Measurements from ENCODE around the gene FBXL14. TPM values are rescaled to one million over a fixed set of nuclear protein-coding genes. Genes with fewer than 3 reads are reported as not detected.

The FBXL14 gene
- total and polyA plus RNA-seq, 4 donors = 0.67 to 7.5 (median 4.9) TPM

DNA sequence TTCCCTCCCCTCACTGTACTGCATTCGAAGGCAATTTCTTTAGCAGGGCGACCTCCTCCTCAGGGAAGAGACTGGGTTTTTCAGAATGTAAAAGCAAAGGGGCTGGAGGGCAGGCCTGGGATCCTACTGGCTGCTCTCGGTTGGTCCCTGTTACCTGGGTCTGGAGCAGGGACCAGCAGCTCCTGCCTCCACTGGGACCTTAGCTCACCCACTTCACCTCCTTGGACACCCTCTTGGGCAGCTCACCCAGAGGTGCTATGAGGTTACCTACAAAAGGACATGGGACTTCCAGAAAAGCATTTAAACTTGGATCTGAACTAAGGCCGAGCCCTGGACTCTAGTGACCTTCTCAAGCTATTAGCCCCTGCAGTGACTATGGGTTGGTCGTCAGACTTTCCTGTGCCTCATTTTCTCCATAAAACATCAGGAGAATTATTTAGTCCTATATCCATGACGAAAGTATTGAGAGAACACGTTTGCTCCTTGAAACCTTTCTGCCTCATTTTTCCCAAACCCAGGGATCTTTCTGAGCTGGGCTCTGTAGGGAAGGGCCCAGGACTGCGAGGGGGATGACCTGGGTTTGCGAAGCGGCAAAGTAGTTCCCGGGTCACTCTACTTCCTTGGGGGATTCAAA is 65.0 kb downstream of the FBXL14 start:
- H3K4me1 ChIP-seq (ENCODE audit: control insufficient read depth in 4 of 4, insufficient read depth in 4 of 4, low read length in 3 of 4) = peaks cover 0 to 12% (median 8%) of the 10 kb centered on the region in 4 donors
- TF ChIP-seq, protein P1, sequence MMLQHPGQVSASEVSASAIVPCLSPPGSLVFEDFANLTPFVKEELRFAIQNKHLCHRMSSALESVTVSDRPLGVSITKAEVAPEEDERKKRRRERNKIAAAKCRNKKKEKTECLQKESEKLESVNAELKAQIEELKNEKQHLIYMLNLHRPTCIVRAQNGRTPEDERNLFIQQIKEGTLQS (IDR thresholded peaks at IDR 0.05) = no peak
- WGBS = 76% methylated on average over 11 of the region's 11 CpGs
- no peak overlapping the region for H3K27ac ChIP-seq (ENCODE audit: low read depth in 1 of 2, low read length in 2 of 2)
- H3K9me3 ChIP-seq (ENCODE audit: control insufficient read depth in 4 of 4, low read length in 3 of 4) = no peaks in the 10 kb centered on the region
- DNase-seq (ENCODE audit: low spot score) = no peak
- H3K9ac ChIP-seq (ENCODE audit: low read depth in 1 of 2, low read length in 2 of 2) = no peak overlapping the region
- H3K27me3 ChIP-seq (ENCODE audit: control insufficient read depth in 4 of 4, insufficient read depth in 4 of 4, low read length in 3 of 4) = peaks cover 0 to 8% (median under 1%) of the 10 kb centered on the region in 4 donors
- H3K4me3 ChIP-seq (ENCODE audit: low read depth in 1 of 3, low read length in 3 of 3) = peak overlapping the region in 1 of 3 donors; percentile 60
- H3K36me3 ChIP-seq (ENCODE audit: control insufficient read depth in 4 of 4, insufficient read depth in 3 of 4, low read depth in 1 of 4, low read length in 3 of 4) = no peaks in the 10 kb centered on the region

DNA sequence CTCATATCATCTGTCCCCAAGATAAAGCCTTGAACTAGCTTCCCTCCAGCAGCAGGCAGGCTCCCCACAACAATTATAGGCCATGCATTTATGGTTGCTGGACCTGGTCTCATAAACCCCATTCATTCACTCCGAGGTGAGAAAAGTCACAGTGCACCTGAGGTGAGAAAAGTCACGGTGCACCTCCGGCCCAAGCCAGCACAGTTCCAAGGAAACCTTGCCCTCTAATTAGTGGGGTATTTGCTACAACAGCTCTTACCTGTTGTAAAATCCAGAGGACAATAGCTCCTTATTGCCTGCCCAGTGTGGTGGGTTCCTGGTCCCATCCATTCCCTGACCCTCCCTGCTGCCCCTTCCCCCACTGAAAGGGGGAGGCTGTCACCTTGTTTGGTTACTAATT is 65.6 kb downstream of the FBXL14 start:
- DNase-seq (ENCODE audit: low spot score) = no peak
- Histone ChIP-seq H3K9ac (ENCODE audit: low read depth in 1 of 2, low read length in 2 of 2) (no peak overlapping the region), H3K4me3 (ENCODE audit: low read depth in 1 of 3, low read length in 3 of 3) (no peak overlapping the region), H3K4me1 (ENCODE audit: control insufficient read depth in 4 of 4, insufficient read depth in 4 of 4, low read length in 3 of 4) (peaks cover 0 to 12% (median 7%) of the 10 kb centered on the region in 4 donors), H3K27ac (ENCODE audit: low read depth in 1 of 2, low read length in 2 of 2) (no peak overlapping the region), H3K27me3 (ENCODE audit: control insufficient read depth in 4 of 4, insufficient read depth in 4 of 4, low read length in 3 of 4) (peaks cover 0 to 8% (median 0%) of the 10 kb centered on the region in 4 donors), H3K36me3 (ENCODE audit: control insufficient read depth in 4 of 4, insufficient read depth in 3 of 4, low read depth in 1 of 4, low read length in 3 of 4) (no peaks in the 10 kb centered on the region), H3K9me3 (ENCODE audit: control insufficient read depth in 4 of 4, low read length in 3 of 4) (no peaks in the 10 kb centered on the region)
- TF ChIP-seq YY1 (IDR thresholded peaks at IDR 0.05) (no peak), REST (IDR thresholded peaks at IDR 0.05) (no peak), FOXA1 (IDR thresholded peaks at IDR 0.05) (no peak), CTCF (IDR thresholded peaks at IDR 0.05; ENCODE audit: low read depth, low read length, missing input control) (no peak), JUND (IDR thresholded peaks at IDR 0.05) (no peak), SP1 (IDR thresholded peaks at IDR 0.05) (no peak), HNF4A (conservative IDR thresholded peaks at IDR 0.05) (no peak), GABPA (IDR thresholded peaks at IDR 0.05 in 1 of 2, conservative IDR thresholded peaks at IDR 0.05 in 1 of 2) (no peak), RAD21 (IDR thresholded peaks at IDR 0.05) (no peak)
- TF ChIP-seq, protein P2, sequence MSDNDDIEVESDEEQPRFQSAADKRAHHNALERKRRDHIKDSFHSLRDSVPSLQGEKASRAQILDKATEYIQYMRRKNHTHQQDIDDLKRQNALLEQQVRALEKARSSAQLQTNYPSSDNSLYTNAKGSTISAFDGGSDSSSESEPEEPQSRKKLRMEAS (IDR thresholded peaks at IDR 0.05) = no peak
- 87% methylated on average over 3 of the region's 3 CpGs for WGBS

DNA sequence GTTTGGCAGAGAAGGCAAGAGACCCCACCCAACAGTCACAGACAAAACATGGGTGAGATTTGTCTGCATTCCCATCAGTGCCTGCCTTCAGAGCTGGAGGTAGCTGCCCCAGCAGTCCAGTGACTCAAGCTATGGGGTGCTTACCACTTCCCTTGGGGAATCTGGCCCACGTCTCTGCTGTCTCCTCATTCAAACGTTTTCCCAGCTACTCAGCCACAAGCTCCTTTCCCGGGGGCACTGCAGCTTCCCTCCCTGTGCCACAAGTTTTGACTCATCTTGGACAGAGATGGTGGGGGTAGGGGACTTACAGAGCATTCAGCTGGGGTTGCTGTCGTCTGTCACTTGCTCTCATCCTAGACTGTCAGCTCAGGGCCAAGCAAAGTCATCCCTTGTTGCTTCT is 66.6 kb downstream of the FBXL14 start:
- H3K27ac ChIP-seq (ENCODE audit: low read depth in 1 of 2, low read length in 2 of 2) = no peak overlapping the region
- no peak overlapping the region for H3K4me3 ChIP-seq (ENCODE audit: low read depth in 1 of 3, low read length in 3 of 3)
- H3K4me1 ChIP-seq (ENCODE audit: control insufficient read depth in 4 of 4, insufficient read depth in 4 of 4, low read length in 3 of 4) = peaks cover 0 to 12% (median 6%) of the 10 kb centered on the region in 4 donors
- no peak for DNase-seq (ENCODE audit: low spot score)
- H3K9me3 ChIP-seq (ENCODE audit: control insufficient read depth in 4 of 4, low read length in 3 of 4) = no peaks in the 10 kb centered on the region
- WGBS = 61% methylated on average over 4 of the region's 4 CpGs
- peaks cover 0 to 2% (median 0%) of the 10 kb centered on the region in 4 donors for H3K27me3 ChIP-seq (ENCODE audit: control insufficient read depth in 4 of 4, insufficient read depth in 4 of 4, low read length in 3 of 4)
- no peak for TF ChIP-seq YY1 (IDR thresholded peaks at IDR 0.05)
- no peak for TF ChIP-seq CTCF (IDR thresholded peaks at IDR 0.05; ENCODE audit: low read depth, low read length, missing input control)
- no peak for TF ChIP-seq REST (IDR thresholded peaks at IDR 0.05)
- no peak for TF ChIP-seq EGR1 (IDR thresholded peaks at IDR 0.05; ENCODE audit: low read depth in 2 of 2)
- TF ChIP-seq TAF1 (conservative IDR thresholded peaks at IDR 0.05) = no peak
- TF ChIP-seq JUND (IDR thresholded peaks at IDR 0.05) = no peak
- no peak for TF ChIP-seq FOXA1 (IDR thresholded peaks at IDR 0.05)
- no peak for TF ChIP-seq GABPA (IDR thresholded peaks at IDR 0.05 in 1 of 2, conservative IDR thresholded peaks at IDR 0.05 in 1 of 2)
- TF ChIP-seq HNF4G (IDR thresholded peaks at IDR 0.05) = no peak
- no peak overlapping the region for H3K9ac ChIP-seq (ENCODE audit: low read depth in 1 of 2, low read length in 2 of 2)
- H3K36me3 ChIP-seq (ENCODE audit: control insufficient read depth in 4 of 4, insufficient read depth in 3 of 4, low read depth in 1 of 4, low read length in 3 of 4) = no peaks in the 10 kb centered on the region
